ENCODE measurements around the gene IFT122.
"Not testable (repeated sequence)": the region's sequence is repeated elsewhere in the genome, so short reads cannot be mapped to it uniquely, and the experiment has no call there.

Gene IFT122

DNA sequence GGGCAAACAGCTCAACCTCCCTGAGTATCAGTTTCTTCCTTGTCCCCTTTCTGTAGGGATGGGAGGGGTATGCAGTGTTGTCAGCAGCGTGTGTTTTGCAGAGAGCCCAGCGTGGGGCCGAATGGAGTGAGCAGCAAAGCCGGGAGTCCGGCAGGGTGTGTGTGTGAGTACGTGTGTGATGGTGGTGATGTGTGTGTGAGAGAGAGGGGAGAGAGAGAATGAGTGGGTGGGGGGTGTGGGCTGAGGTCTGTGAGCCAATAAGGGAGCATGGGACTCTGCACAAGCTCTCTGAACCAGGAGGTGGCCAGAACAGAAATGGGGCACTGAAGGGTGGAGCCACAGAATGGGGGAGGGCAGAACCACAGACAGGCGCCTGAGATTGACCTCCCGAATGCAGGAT is 43.8 kb downstream of the IFT122 start:
- Histone ChIP-seq H3K36me3 (ENCODE audit: control insufficient read depth, insufficient read depth, low read length) (peaks cover 14% of the 10 kb centered on the region), H3K4me1 (ENCODE audit: control insufficient read depth, insufficient read depth, low read length, poor library complexity, severe bottlenecking) (peaks cover 10% of the 10 kb centered on the region), H3K9me3 (ENCODE audit: control insufficient read depth, low read length) (no peaks in the 10 kb centered on the region), H3K27ac (ENCODE audit: insufficient read depth, low read length, poor library complexity, severe bottlenecking) (no peak overlapping the region), H3K27me3 (replicated peaks; ENCODE audit: control insufficient read depth, insufficient read depth, low read length, poor library complexity, severe bottlenecking) (no peaks in the 10 kb centered on the region), H3K4me3 (ENCODE audit: insufficient read depth, low read depth, low read length, poor library complexity, severe bottlenecking) (no peak overlapping the region)
- no peak for DNase-seq

DNA sequence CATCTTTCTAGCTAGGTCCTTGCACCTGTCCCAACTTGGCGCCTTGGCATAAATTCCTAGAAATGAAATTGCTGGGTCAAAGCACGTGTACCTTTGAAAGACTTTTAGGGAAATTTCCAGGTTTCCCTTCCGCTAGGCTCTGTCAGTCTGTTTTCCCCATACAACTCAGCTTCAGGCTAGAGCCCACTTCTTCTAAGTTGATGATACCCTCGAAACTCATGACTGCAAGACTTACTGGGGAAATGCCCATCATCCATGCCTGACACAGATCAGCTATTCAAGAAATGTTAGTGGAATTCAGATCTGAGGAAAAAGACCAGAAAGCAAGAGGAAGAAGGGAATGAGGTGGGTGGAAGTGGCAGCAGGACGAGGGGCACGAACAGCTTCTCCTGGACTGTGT is 45.1 kb downstream of the IFT122 start:
- H3K4me1 ChIP-seq (ENCODE audit: control insufficient read depth, insufficient read depth, low read length, poor library complexity, severe bottlenecking), result peaks cover 10% of the 10 kb centered on the region
- H3K27ac ChIP-seq (ENCODE audit: insufficient read depth, low read length, poor library complexity, severe bottlenecking); H3K27me3 ChIP-seq (replicated peaks; ENCODE audit: control insufficient read depth, insufficient read depth, low read length, poor library complexity, severe bottlenecking); H3K36me3 ChIP-seq (ENCODE audit: control insufficient read depth, insufficient read depth, low read length); DNase-seq; H3K9me3 ChIP-seq (ENCODE audit: control insufficient read depth, low read length); H3K4me3 ChIP-seq (ENCODE audit: insufficient read depth, low read depth, low read length, poor library complexity, severe bottlenecking): not testable (repeated sequence)

- H3K27ac ChIP-seq (ENCODE audit: insufficient read depth, low read length, poor library complexity, severe bottlenecking), result no peak overlapping the region
- no peaks in the 10 kb centered on the region for H3K27me3 ChIP-seq (replicated peaks; ENCODE audit: control insufficient read depth, insufficient read depth, low read length, poor library complexity, severe bottlenecking)
- H3K4me3 ChIP-seq (ENCODE audit: insufficient read depth, low read depth, low read length, poor library complexity, severe bottlenecking), result no peak overlapping the region
- H3K36me3 ChIP-seq (ENCODE audit: control insufficient read depth, insufficient read depth, low read length), result no peaks in the 10 kb centered on the region
- DNase-seq, result no peak
- no peaks in the 10 kb centered on the region for H3K9me3 ChIP-seq (ENCODE audit: control insufficient read depth, low read length)
- peaks cover 10% of the 10 kb centered on the region for H3K4me1 ChIP-seq (ENCODE audit: control insufficient read depth, insufficient read depth, low read length, poor library complexity, severe bottlenecking)
Measured at GRCh38 chr3:129485721-129486663, 46.0 kb downstream of the IFT122 start.

DNA sequence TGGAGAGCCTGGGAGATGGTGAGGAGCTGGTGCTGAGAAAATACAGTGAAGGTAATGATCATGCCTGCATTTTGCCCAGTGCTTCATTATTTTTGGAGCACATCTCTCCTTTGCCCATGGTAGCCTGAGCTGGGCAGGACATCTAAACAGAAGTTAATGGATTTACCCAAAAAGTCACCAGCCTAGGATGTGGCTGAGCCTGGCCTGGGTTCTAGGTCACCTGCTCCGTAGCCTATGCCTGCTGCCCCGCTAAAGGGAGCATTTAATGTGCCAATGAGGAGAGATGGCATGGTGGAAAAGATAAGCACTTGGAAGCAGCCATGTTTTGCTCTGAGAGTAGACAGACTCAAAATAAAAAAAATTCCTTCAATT is 46.6 kb downstream of the IFT122 start:
- no peaks in the 10 kb centered on the region for H3K9me3 ChIP-seq (ENCODE audit: control insufficient read depth, low read length)
- no peak for DNase-seq
- H3K4me1 ChIP-seq (ENCODE audit: control insufficient read depth, insufficient read depth, low read length, poor library complexity, severe bottlenecking), result peaks cover 8% of the 10 kb centered on the region

DNA sequence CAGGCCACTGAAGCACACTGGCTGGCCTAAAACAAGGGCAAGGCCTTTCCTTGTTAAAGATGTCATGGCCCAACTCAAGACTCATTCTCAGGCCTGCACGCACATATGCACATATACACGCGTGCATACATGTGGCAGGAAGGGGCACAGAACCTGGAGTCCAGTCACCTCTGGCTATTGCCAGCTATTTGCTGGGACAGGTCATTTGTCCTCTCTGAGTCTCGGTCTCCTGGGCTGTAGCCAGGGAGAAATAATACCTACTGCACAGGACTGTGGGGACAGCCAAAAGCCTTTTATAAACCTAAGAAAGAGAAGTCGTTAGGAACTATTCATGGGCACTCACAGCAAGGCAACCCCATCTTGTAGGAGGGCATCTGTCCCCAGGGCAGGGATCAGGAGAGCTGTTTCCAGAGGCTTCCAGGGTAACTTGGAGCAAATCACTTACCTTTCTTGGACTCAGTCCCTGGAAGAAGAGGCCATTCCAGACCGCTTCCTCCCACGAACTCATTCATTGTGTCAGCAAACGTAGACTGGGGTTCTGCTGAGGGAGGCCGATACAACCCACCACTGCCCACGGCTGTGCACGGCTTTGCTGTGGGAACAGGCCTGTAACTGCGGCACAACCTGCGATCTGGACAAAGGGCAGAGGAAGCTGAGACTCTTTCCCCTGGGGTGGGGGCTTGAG is 47.3 kb downstream of the IFT122 start:
- Histone ChIP-seq H3K27me3 (replicated peaks; ENCODE audit: control insufficient read depth, insufficient read depth, low read length, poor library complexity, severe bottlenecking) (no peaks in the 10 kb centered on the region), H3K27ac (ENCODE audit: insufficient read depth, low read length, poor library complexity, severe bottlenecking) (no peak overlapping the region), H3K4me3 (ENCODE audit: insufficient read depth, low read depth, low read length, poor library complexity, severe bottlenecking) (no peak overlapping the region), H3K4me1 (ENCODE audit: control insufficient read depth, insufficient read depth, low read length, poor library complexity, severe bottlenecking) (peaks cover 1% of the 10 kb centered on the region), H3K9me3 (ENCODE audit: control insufficient read depth, low read length) (no peaks in the 10 kb centered on the region), H3K36me3 (ENCODE audit: control insufficient read depth, insufficient read depth, low read length) (no peaks in the 10 kb centered on the region)
- no peak for DNase-seq

More for the DNA sequence above, 46.6 kb downstream of the IFT122 start:
- Histone ChIP-seq H3K27me3 (replicated peaks; ENCODE audit: control insufficient read depth, insufficient read depth, low read length, poor library complexity, severe bottlenecking) (no peaks in the 10 kb centered on the region), H3K36me3 (ENCODE audit: control insufficient read depth, insufficient read depth, low read length) (no peaks in the 10 kb centered on the region), H3K4me3 (ENCODE audit: insufficient read depth, low read depth, low read length, poor library complexity, severe bottlenecking) (no peak overlapping the region), H3K27ac (ENCODE audit: insufficient read depth, low read length, poor library complexity, severe bottlenecking) (no peak overlapping the region)

- H3K27me3 ChIP-seq (replicated peaks; ENCODE audit: control insufficient read depth, insufficient read depth, low read length, poor library complexity, severe bottlenecking); H3K4me3 ChIP-seq (ENCODE audit: insufficient read depth, low read depth, low read length, poor library complexity, severe bottlenecking); H3K27ac ChIP-seq (ENCODE audit: insufficient read depth, low read length, poor library complexity, severe bottlenecking); H3K4me1 ChIP-seq (ENCODE audit: control insufficient read depth, insufficient read depth, low read length, poor library complexity, severe bottlenecking); H3K36me3 ChIP-seq (ENCODE audit: control insufficient read depth, insufficient read depth, low read length); H3K9me3 ChIP-seq (ENCODE audit: control insufficient read depth, low read length); DNase-seq: not testable (repeated sequence)
Measured at GRCh38 chr3:129487868-129488335, 47.9 kb downstream of the IFT122 start.

DNA sequence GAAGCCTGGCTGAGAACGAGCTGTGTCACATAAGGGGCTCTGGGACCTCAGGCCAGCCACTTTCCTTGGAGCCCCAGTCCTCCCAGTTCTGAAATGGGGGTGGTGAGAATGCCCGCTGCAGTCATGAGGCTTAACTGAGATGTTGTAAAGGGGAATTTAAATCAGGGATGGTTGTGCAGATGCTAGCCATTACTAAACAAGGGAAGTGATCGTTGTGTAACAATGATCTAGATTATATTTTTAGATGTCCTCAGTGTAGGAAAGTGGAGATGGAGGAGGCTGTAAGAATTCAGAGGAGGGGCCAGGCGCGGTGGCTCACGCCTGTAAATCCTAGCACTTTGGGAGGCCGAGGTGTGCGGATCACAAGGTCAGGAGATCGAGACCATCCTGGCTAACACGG is 49.2 kb downstream of the IFT122 start:
- not testable (repeated sequence) for H3K36me3 ChIP-seq (ENCODE audit: control insufficient read depth, insufficient read depth, low read length); H3K4me1 ChIP-seq (ENCODE audit: control insufficient read depth, insufficient read depth, low read length, poor library complexity, severe bottlenecking)

GRCh38 chr3:129490273-129490675 is 50.2 kb downstream of the IFT122 start:
- Histone ChIP-seq H3K36me3 (ENCODE audit: control insufficient read depth, insufficient read depth, low read length) (no peaks in the 10 kb centered on the region), H3K27ac (ENCODE audit: insufficient read depth, low read length, poor library complexity, severe bottlenecking) (no peak overlapping the region), H3K9me3 (ENCODE audit: control insufficient read depth, low read length) (no peaks in the 10 kb centered on the region), H3K4me1 (ENCODE audit: control insufficient read depth, insufficient read depth, low read length, poor library complexity, severe bottlenecking) (no peaks in the 10 kb centered on the region), H3K4me3 (ENCODE audit: insufficient read depth, low read depth, low read length, poor library complexity, severe bottlenecking) (no peak overlapping the region), H3K27me3 (replicated peaks; ENCODE audit: control insufficient read depth, insufficient read depth, low read length, poor library complexity, severe bottlenecking) (no peaks in the 10 kb centered on the region)
- DNase-seq, result peak; percentile 13 to 34 (median 16)

More for the DNA sequence above, 49.2 kb downstream of the IFT122 start:
- H3K9me3 ChIP-seq (ENCODE audit: control insufficient read depth, low read length); H3K27ac ChIP-seq (ENCODE audit: insufficient read depth, low read length, poor library complexity, severe bottlenecking); H3K4me3 ChIP-seq (ENCODE audit: insufficient read depth, low read depth, low read length, poor library complexity, severe bottlenecking); DNase-seq; H3K27me3 ChIP-seq (replicated peaks; ENCODE audit: control insufficient read depth, insufficient read depth, low read length, poor library complexity, severe bottlenecking): not testable (repeated sequence)

- H3K36me3 ChIP-seq (ENCODE audit: control insufficient read depth, insufficient read depth, low read length); H3K27me3 ChIP-seq (replicated peaks; ENCODE audit: control insufficient read depth, insufficient read depth, low read length, poor library complexity, severe bottlenecking); DNase-seq; H3K27ac ChIP-seq (ENCODE audit: insufficient read depth, low read length, poor library complexity, severe bottlenecking); H3K4me1 ChIP-seq (ENCODE audit: control insufficient read depth, insufficient read depth, low read length, poor library complexity, severe bottlenecking); H3K4me3 ChIP-seq (ENCODE audit: insufficient read depth, low read depth, low read length, poor library complexity, severe bottlenecking); H3K9me3 ChIP-seq (ENCODE audit: control insufficient read depth, low read length): not testable (repeated sequence)
Measured at GRCh38 chr3:129491077-129491476, 51.1 kb downstream of the IFT122 start.

GRCh38 chr3:129491794-129492193 is 51.8 kb downstream of the IFT122 start:
- H3K9me3 ChIP-seq (ENCODE audit: control insufficient read depth, low read length), result no peaks in the 10 kb centered on the region
- H3K27me3 ChIP-seq (replicated peaks; ENCODE audit: control insufficient read depth, insufficient read depth, low read length, poor library complexity, severe bottlenecking), result no peaks in the 10 kb centered on the region
- DNase-seq, result no peak
- H3K4me3 ChIP-seq (ENCODE audit: insufficient read depth, low read depth, low read length, poor library complexity, severe bottlenecking), result no peak overlapping the region
- no peaks in the 10 kb centered on the region for H3K4me1 ChIP-seq (ENCODE audit: control insufficient read depth, insufficient read depth, low read length, poor library complexity, severe bottlenecking)
- H3K27ac ChIP-seq (ENCODE audit: insufficient read depth, low read length, poor library complexity, severe bottlenecking), result no peak overlapping the region
- no peaks in the 10 kb centered on the region for H3K36me3 ChIP-seq (ENCODE audit: control insufficient read depth, insufficient read depth, low read length)
